HG02973 (cell line): ENCODE measurements around the gene SH3GLB1.

Experiments used
- ATAC-seq: cut with Tn5 transposase; IDR thresholded peaks from one replicate; pipeline ENCODE4 v1.9.1; 2021; ENCODE audit warnings: moderate library complexity; ENCODE audit not compliant: unreplicated experiment

SH3GLB1 gene

GRCh38 chr1:86731416-86731815 lies 27.0 kb downstream of the SH3GLB1 start:
- no peak for ATAC-seq

GRCh38 chr1:86733340-86733739 lies 29.0 kb downstream of the SH3GLB1 start:
- no peak for ATAC-seq

GRCh38 chr1:86739648-86740509 lies 35.5 kb downstream of the SH3GLB1 start:
- ATAC-seq: peak; percentile 57

DNA sequence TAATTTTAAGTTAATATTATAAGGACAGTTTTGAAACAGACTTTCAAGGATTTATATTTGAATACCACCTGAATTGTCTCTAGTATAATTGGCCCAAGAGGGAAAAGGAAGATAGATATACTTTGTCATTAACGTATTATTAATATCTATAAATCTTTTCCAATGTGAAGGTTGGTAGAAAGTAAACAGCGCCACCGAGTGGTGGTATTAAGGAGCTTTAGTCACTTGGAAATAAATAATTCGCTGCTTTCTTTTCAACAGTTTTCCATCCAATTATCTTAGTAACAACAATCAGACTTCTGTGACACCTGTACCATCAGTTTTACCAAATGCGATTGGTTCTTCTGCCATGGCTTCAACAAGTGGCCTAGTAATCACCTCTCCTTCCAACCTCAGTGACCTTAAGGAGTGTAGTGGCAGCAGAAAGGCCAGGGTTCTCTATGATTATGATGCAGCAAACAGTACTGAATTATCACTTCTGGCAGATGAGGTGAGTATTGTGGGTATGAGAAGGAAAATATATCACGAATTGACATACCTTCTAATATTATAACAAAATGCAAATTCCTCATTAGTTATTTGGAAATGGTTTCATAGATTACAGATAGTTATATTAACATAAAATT lies 37.7 kb downstream of the SH3GLB1 start:
- no peak for ATAC-seq

DNA sequence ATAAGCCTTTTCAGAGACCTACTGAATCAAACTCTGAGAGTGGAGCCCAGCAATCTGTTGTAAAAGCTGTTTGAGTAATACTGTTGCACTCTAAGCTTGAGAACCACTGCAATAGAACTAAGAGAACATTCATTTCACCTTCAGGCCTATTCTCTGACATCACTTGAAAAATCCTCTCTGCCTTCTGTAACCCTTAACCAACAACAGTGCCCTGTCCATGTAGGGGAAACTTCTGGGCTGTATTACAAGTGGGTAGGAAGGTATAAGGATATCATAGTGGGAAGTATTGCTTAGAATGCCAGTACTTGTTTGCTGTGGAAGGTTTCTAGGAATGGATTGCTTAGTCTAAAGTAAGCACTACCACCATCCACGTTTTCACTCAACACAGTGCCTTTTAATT lies 42.9 kb downstream of the SH3GLB1 start:
- no peak for ATAC-seq

- ATAC-seq: no peak
Observed at GRCh38 chr1:86748622-86749373, 44.4 kb downstream of the SH3GLB1 start.

DNA sequence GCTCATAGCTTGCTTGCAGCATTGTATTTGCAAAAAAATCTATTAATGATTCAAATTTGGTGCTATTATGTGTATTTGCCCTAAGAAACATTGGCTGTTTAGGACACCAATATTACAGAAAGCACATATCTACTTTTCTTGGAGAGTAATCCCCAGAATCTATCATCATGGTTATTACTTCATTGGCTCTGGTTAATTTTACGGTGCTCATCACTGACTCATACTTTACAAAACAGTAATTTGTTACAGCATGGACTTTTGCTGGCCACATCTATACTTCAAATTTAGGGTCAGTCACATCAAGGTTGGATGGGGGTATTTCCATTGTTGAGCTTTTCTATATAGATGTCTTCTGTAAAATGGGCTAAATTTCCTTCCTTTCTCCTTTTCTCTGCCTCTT lies 45.7 kb downstream of the SH3GLB1 start:
- ATAC-seq: no peak

DNA sequence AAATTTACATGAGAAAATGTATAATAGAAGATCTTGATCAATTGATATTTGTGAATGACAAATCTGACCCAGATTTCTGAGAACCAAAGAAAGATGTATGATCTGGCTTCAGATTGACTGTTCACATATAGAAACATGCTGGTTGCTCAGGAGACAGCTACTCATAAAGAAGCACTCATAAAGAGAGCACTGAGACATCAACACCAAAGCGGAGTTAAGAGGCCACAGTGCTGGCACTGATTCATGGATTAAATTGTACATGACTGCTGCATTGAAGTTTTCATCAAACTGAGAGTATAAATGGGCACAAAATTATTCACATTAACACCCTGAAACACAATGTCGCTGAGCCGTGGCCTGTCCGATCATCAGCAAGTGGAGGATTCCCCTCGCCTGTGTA lies 46.2 kb downstream of the SH3GLB1 start:
- ATAC-seq: no peak

DNA sequence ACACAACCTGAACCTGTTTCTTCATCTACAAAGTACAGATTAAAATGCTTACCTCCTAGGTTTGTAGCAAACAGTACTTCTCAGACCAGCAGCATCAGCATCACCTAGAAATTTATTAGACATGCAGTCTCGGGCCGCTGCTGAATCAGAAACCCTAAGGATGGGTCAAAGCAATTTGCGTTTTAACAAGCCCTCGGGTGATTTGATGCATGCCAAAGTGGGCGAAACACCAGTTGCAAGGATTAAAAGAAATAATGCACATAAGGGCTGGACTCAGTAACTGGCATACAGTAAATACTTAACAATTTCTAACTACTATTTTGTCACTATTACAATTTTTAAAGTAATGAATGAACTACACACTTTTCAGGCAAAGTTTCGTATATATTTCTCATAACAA lies 47.5 kb downstream of the SH3GLB1 start:
- no peak for ATAC-seq

- ATAC-seq: no peak
Observed at GRCh38 chr1:86753700-86754099, 49.3 kb downstream of the SH3GLB1 start.

DNA sequence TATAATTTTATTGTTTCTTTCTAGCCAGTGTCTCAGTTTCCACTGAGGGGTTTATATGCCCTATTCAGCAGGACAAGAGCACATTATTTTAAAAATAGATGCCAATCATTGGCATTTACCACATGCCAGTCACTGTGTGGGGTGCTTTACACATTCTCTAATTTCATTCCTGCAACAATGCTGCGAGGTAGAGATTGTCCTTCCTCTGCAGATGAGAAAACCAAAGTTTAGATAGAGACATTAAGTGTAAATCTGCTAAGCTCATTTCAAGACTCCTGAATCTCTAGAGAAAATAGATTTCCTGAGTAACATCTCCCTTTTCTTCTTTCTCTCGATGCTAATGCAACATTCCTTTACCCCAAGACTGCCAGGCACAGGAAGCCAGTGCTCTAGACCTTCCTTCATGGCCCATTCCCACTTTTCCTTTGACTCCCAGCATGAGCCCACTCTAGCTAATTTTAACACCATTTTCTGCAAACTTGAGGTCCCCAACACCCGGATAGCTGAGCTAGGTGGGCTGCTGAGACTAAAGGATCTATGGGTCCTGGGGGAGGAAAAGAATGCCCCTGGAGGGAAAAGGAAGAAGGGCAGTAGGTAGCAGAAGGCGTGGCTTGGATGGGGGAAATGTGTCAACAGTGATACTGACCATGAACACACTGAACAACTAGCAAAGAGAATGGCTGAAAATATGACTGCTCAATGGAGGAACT lies 50.0 kb downstream of the SH3GLB1 start:
- no peak for ATAC-seq

DNA sequence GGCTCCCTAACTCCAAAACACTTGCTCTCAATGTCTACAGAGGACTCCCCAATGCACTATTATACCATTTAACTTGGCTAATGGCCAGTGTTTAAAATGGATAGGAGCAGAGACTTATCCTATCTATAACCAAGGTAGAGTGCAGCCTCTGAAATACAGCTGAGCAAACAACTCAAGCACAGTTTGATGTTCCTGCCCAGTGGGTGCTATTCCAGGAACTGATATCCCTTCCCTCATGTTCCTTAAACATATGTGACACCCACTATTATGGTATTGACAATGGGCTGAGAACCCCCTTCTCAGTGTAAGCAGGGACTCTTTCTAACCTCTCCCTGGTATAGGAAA lies 51.7 kb downstream of the SH3GLB1 start:
- no peak for ATAC-seq

- no peak for ATAC-seq
Observed at GRCh38 chr1:86757272-86757984, 53.1 kb downstream of the SH3GLB1 start.

DNA sequence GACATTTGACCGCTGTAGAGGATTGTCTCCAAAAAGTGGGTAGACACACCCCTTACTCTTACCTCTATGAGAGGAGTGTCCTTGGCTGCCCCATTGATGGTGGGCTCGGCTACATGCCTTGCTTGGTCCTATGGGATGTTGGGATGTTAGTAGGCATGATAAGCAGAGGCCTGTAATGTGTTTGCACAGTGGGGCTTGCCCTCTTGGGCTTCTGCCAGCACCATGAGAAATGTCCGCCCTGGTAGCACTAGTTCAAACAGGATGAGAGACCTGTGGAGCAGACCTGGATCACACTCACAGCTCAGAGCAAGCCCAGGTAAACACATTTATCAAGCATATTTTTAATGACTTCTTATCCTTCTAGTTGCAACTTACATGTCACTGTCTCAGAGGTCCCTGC lies 54.2 kb downstream of the SH3GLB1 start:
- no peak for ATAC-seq

DNA sequence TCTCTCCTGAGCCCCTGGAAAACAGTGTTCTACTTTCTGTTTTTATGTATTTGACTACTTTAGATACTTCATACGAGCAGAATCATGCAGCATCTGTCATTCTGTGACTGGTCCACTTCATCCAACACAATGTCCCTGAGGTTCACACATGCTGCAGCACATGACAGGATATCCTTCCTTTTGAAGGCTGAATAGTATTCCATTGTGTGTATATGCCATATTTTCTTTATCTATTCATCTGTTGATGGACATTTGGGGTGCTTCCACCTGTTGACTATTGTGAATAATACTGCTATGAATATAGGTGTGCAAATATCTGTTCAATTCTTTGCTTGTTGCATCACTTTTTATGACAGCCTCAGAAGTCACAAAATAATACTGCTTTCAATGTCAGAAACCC lies 55.8 kb downstream of the SH3GLB1 start:
- ATAC-seq: no peak

GRCh38 chr1:86762336-86762735 lies 58.0 kb downstream of the SH3GLB1 start:
- ATAC-seq: no peak

DNA sequence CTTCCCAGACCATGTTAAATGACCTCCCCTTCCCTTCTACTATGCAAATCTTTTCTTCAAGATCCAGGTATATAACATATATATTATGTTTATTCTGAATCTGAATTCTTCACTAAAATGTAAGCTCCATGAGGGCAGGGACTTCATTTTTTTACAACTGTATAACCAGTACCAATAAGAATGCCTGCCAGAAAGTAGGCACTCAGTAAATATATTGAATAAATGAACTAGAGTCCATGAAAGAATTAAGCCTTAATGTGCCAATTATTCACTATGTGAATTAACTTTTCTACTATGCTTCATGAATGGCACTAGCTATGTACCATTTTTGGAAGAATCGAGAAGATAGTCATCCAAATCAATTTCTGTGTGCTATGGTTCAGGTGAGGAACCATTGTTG lies 60.1 kb downstream of the SH3GLB1 start:
- no peak for ATAC-seq

DNA sequence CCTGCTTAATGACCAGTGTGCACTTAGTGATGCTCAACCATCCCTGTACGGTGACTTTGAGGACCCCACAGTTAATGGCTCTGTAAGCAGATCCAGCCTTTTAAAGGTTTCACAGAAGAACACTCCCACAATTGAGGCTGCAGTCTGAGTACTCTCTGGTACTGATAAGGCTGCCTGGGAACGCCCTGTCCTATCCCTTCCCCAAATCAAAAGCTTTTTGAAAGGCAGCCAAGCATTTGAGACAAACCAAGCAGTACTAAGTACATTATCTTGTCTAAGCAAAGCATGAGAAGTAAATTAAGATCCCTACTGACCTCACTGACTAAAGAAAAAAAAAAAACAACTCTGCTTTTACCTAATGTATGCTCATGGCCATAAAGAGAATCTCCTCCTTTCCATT lies 60.7 kb downstream of the SH3GLB1 start:
- no peak for ATAC-seq

GRCh38 chr1:86765674-86766073 lies 61.3 kb downstream of the SH3GLB1 start:
- no peak for ATAC-seq

- no peak for ATAC-seq
Observed at GRCh38 chr1:86768554-86768953, 64.2 kb downstream of the SH3GLB1 start.

- ATAC-seq: no peak
Observed at GRCh38 chr1:86769065-86769464, 64.7 kb downstream of the SH3GLB1 start.
